GM12878 (cell line): ENCODE measurements around the gene PPDPF. TPM values are rescaled to one million over a fixed set of nuclear protein-coding genes. Genes with fewer than 3 reads are reported as not detected.

ENCODE experiments used
- ATAC-seq: fragments of 200-7000 bp; cut with Tn5 transposase; 3 replicates; pipeline ENCODE4 v1.9.1; 2020; ENCODE audit warnings: mild to moderate bottlenecking, moderate library complexity
- BruUV-seq: library from RNA; stranded (reverse); fragments of 400-500 nt; replicated peaks from 2 replicates; lab custom pipeline; 2021; lab: Mats Ljungman, UMichigan
- CTCF ChIA-PET: fragments of 300-600 bp; sonication (Branson Sonifier 250); formaldehyde crosslinking; extraction: SDS; loops from one replicate; lab custom pipeline; 2021; ENCODE audit warnings: inconsistent platforms; lab: Yijun Ruan, JAX
- POLR2A ChIA-PET: fragments of 350-600 bp; formaldehyde crosslinking; extraction: SDS; loops from one replicate; lab custom pipeline; 2021; ENCODE audit warnings: inconsistent platforms; lab: Charles Lee
- RAD21 ChIA-PET: fragments of 300-600 bp; sonication (Branson Sonifier 250); formaldehyde crosslinking; loops from one replicate; lab custom pipeline; 2023; ENCODE audit warnings: antibody characterized with exemption; ENCODE audit not compliant: unreplicated experiment; lab: Charles Lee
- SMC1A ChIA-PET: fragments of 300-600 bp; sonication (Branson Sonifier 250); formaldehyde crosslinking; loops from one replicate; lab custom pipeline; 2023; ENCODE audit not compliant: unreplicated experiment, uncharacterized antibody; lab: Charles Lee
- DNase-seq: peaks from one replicate; pipeline ENCODE4 v3.0.0-alpha.2; 2011; ENCODE audit warnings: low read depth, low spot score
- FAIRE-seq: peaks from 3 replicates; lab custom pipeline; 2011; peaks lifted over from hg19 to GRCh38; lab: Jason Lieb, UNC
- H2AFZ ChIP-seq: 2 replicates; pipeline ENCODE4 v1.6.0; 2011; ENCODE audit warnings: low read depth, low read length, control low read depth; ENCODE audit not compliant: control insufficient read depth
- H3K27ac ChIP-seq: 2 replicates; pipeline ENCODE4 v1.5.1; 2011; ENCODE audit warnings: control low read depth; ENCODE audit not compliant: control insufficient read depth, insufficient read depth
- H3K27me3 ChIP-seq, 2 experiments: replicated peaks in 1 of 2; 2 replicates each; pipeline versions ENCODE4 v1.6.0 to v1.6.1; 2011; ENCODE audit warnings: low read length in 1 of 2; ENCODE audit not compliant: control insufficient read depth in 2 of 2, insufficient read depth in 2 of 2
- H3K36me3 ChIP-seq, 2 experiments: 2 replicates each; pipeline ENCODE4 v1.5.1; 2011; ENCODE audit warnings: low read length in 1 of 2; ENCODE audit not compliant: control insufficient read depth in 2 of 2, insufficient read depth in 2 of 2
- H3K4me1 ChIP-seq: 2 replicates; pipeline ENCODE4 v1.6.1; 2011; ENCODE audit warnings: mild to moderate bottlenecking, low read length, moderate library complexity, mixed read lengths; ENCODE audit not compliant: control insufficient read depth, insufficient read depth
- H3K4me2 ChIP-seq: 2 replicates; pipeline ENCODE4 v1.6.0; 2011; ENCODE audit warnings: control low read depth; ENCODE audit not compliant: control insufficient read depth, insufficient read depth
- H3K4me3 ChIP-seq: fragments of 200-600 bp; sonication (generic); 2 replicates; pipeline ENCODE4 v1.5.1; 2016
- H3K79me2 ChIP-seq: 2 replicates; pipeline ENCODE4 v1.6.0; 2011; ENCODE audit warnings: low read length; ENCODE audit not compliant: control insufficient read depth, insufficient read depth
- H3K9ac ChIP-seq: 2 replicates; pipeline ENCODE4 v1.8.0; 2011; ENCODE audit warnings: low read length, control low read depth, mixed read lengths; ENCODE audit not compliant: control insufficient read depth, insufficient read depth
- H3K9me3 ChIP-seq: replicated peaks from 3 replicates; pipeline ENCODE4 v1.5.1; 2011; ENCODE audit warnings: mild to moderate bottlenecking, low read length; ENCODE audit not compliant: control insufficient read depth, insufficient read depth
- H4K20me1 ChIP-seq: 2 replicates; pipeline ENCODE4 v1.6.0; 2011; ENCODE audit not compliant: control insufficient read depth, insufficient read depth
- BCL11A ChIP-seq: IDR thresholded peaks from 2 replicates; pipeline ENCODE4 v1.6.1; 2011; ENCODE audit warnings: low read depth, low read length
- BRCA1 ChIP-seq: IDR thresholded peaks from 2 replicates; pipeline ENCODE4 v1.6.1; 2011; ENCODE audit warnings: low read depth, low read length, improper control_type of control experiment
- HDAC6 ChIP-seq: fragments of 200-600 bp; sonication (generic); IDR thresholded peaks from one replicate; pipeline ENCODE4 v1.8.0; 2017; ENCODE audit warnings: antibody characterized with exemption; ENCODE audit not compliant: unreplicated experiment
- SREBF1 ChIP-seq: IDR thresholded peaks from 2 replicates; pipeline ENCODE4 v1.6.1; 2012; ENCODE audit warnings: mild to moderate bottlenecking, low read length
- SUZ12 ChIP-seq: fragments of 200-600 bp; sonication (generic); IDR thresholded peaks from one replicate; pipeline ENCODE4 v1.6.1; 2018; ENCODE audit warnings: antibody characterized with exemption, mild to moderate bottlenecking; ENCODE audit not compliant: unreplicated experiment
- TCF7 ChIP-seq: IDR thresholded peaks from 2 replicates; pipeline ENCODE4 v1.6.1; 2014; ENCODE audit warnings: antibody characterized with exemption, borderline replicate concordance
- YY1 ChIP-seq: IDR thresholded peaks from 2 replicates; pipeline ENCODE4 v1.6.1; 2011; ENCODE audit warnings: low read depth, mild to moderate bottlenecking, low read length
- ZNF622 ChIP-seq: fragments of 450-650 bp; IDR thresholded peaks from 2 replicates; pipeline ENCODE4 v1.6.1; 2017; ENCODE audit warnings: mild to moderate bottlenecking, inconsistent platforms
- WGBS: methylation state at CpG from one replicate; pipeline ENCODE4 v1.1.6; 2016; ENCODE audit warnings: low lambda C conversion rate; ENCODE audit not compliant: insufficient replicate concordance, insufficient coverage; ENCODE audit errors: missing lambda C conversion rate; 5-methylcytosine and 5-hydroxymethylcytosine counted together
- in situ Hi-C: fragments of 300-500 bp; cut with MboI; formaldehyde crosslinking; loops from 9 replicates; pipeline ENCODE4 v1.14.3; 2018; ENCODE audit warnings: mixed read lengths
- intact Hi-C: fragments of 100-400 bp; cut with micrococcal nuclease; formaldehyde crosslinking; loops from one replicate; pipeline ENCODE4 v1.14.2; 2022; ENCODE audit not compliant: unreplicated experiment
- polyA plus RNA-seq, 11 experiments: library from polyadenylated mRNA; depleted of rRNA in 4 of 11; unstranded in 6 of 11; stranded (reverse) in 5 of 11; fragments of >200 nt; fragmentation: Nextera tagmentation in 4 of 11; fragmentation: Illumina TruSeq in 1 of 11; extraction: Ambion mirVana in 4 of 11; extraction: Trizol in 1 of 11; gene quantifications; 1 replicate in 1 of 11; 2 replicates in 10 of 11; pipeline versions ENCODE4 v1.2.1 to v1.2.3, GENCODE V29; 2011 to 2016; ENCODE audit warnings: inconsistent platforms in 2 of 11, missing spikeins in 2 of 11, low read depth in 1 of 11
- total RNA-seq, 4 experiments: library from RNA; depleted of rRNA in 3 of 4; stranded (reverse); fragments of >200 nt in 3 of 4; fragmentation: Illumina TruSeq in 1 of 4; extraction: Trizol in 1 of 4; gene quantifications; 2 replicates each; pipeline versions ENCODE4 v1.2.1 to v1.2.3, GENCODE V29; 2013 to 2021
- TF ChIP-seq, protein P1 (sequence below): IDR thresholded peaks from 2 replicates; pipeline ENCODE4 v1.6.1; 2011; ENCODE audit warnings: low read depth, mild to moderate bottlenecking, low read length, moderate library complexity, borderline replicate concordance; ENCODE audit errors: extremely low read depth
- TF ChIP-seq, protein P2 (sequence below): fragments of 450-650 bp; IDR thresholded peaks from 2 replicates; pipeline ENCODE4 v1.6.1; 2018; ENCODE audit warnings: mild to moderate bottlenecking, low read depth, moderate library complexity; ENCODE audit not compliant: partially characterized antibody
- TF ChIP-seq, protein P3 (sequence below): IDR thresholded peaks from 2 replicates; pipeline ENCODE4 v1.6.1; 2012; ENCODE audit warnings: low read depth, low read length, improper control_type of control experiment

PPDPF gene
- total and polyA plus RNA-seq, 10 of the 15 experiments (the other 5 are each of a cell fraction or from before 2014, with no cell fraction given) = 0.32 to 154 (median 22.8) TPM

DNA sequence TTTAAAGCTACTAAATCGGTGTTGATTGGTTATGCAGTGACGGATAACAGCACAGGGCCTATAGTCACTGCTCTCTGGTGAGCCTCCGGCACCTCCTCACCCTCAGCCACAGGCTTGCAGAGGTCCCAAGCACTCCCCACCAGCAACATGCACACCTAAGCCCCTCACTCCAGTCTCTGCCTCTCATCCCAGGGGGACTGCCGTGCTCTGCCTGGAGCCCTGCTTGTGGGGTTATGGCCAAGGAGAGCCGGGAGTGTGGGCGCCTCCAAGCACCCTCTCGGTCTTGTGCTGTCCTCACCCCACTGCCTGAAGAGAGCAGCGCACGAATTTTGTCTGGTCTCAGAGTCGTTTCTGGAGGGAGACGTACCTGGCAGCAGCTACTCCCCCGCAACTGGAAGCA is 14.8 kb upstream of the PPDPF start:
- Histone ChIP-seq H3K27me3 (no peaks in the 10 kb centered on the region; a peak in 1 of 4 replicates), H3K9ac (no peak overlapping the region), H3K79me2 (no peaks in the 10 kb centered on the region), H2AFZ (no peak overlapping the region), H3K36me3 (no peaks in the 10 kb centered on the region), H3K4me1 (no peaks in the 10 kb centered on the region), H4K20me1 (no peaks in the 10 kb centered on the region), H3K9me3 (no peaks in the 10 kb centered on the region; the same call in 2 of the 3 replicates), H3K27ac (no peak overlapping the region), H3K4me3 (no peak overlapping the region), H3K4me2 (no peak overlapping the region)
- SMC1A ChIA-PET = no interaction called here
- no TSS peak for BruUV-seq
- no peak for DNase-seq
- 59% methylated on average over 12 of the region's 12 CpGs for WGBS
- RAD21 ChIA-PET = no interaction called here
- FAIRE-seq = no peak
- CTCF ChIA-PET = no interaction called here
- intact Hi-C loops = no loop called here
- no peak for ATAC-seq
- TF ChIP-seq, protein P1, sequence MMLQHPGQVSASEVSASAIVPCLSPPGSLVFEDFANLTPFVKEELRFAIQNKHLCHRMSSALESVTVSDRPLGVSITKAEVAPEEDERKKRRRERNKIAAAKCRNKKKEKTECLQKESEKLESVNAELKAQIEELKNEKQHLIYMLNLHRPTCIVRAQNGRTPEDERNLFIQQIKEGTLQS = no peak
- no peak for TF ChIP-seq BCL11A
- no peak for TF ChIP-seq TCF7
- no peak for TF ChIP-seq HDAC6
- no peak for TF ChIP-seq BRCA1
- TF ChIP-seq, protein P2, sequence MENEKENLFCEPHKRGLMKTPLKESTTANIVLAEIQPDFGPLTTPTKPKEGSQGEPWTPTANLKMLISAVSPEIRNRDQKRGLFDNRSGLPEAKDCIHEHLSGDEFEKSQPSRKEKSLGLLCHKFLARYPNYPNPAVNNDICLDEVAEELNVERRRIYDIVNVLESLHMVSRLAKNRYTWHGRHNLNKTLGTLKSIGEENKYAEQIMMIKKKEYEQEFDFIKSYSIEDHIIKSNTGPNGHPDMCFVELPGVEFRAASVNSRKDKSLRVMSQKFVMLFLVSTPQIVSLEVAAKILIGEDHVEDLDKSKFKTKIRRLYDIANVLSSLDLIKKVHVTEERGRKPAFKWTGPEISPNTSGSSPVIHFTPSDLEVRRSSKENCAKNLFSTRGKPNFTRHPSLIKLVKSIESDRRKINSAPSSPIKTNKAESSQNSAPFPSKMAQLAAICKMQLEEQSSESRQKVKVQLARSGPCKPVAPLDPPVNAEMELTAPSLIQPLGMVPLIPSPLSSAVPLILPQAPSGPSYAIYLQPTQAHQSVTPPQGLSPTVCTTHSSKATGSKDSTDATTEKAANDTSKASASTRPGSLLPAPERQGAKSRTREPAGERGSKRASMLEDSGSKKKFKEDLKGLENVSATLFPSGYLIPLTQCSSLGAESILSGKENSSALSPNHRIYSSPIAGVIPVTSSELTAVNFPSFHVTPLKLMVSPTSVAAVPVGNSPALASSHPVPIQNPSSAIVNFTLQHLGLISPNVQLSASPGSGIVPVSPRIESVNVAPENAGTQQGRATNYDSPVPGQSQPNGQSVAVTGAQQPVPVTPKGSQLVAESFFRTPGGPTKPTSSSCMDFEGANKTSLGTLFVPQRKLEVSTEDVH = no peak
- TF ChIP-seq SREBF1 = no peak
- no peak for TF ChIP-seq YY1
- no peak for TF ChIP-seq ZNF622
- TF ChIP-seq SUZ12 = no peak
- TF ChIP-seq, protein P3, sequence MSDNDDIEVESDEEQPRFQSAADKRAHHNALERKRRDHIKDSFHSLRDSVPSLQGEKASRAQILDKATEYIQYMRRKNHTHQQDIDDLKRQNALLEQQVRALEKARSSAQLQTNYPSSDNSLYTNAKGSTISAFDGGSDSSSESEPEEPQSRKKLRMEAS = no peak
- TF ChIP-seq, all 136 proteins: peak for 0
- in situ Hi-C loops = no loop called here
- POLR2A ChIA-PET = no interaction called here
